Activated T-cell treated with anti-CD3 and anti-CD28 coated beads for 48 hours (primary cell): ENCODE results near the gene AOPEP.

Experiments used
- DNase-seq: peaks from one replicate; pipeline ENCODE4 v3.0.0-alpha.2; 2020; ENCODE audit warnings: low read depth

Gene AOPEP

DNA sequence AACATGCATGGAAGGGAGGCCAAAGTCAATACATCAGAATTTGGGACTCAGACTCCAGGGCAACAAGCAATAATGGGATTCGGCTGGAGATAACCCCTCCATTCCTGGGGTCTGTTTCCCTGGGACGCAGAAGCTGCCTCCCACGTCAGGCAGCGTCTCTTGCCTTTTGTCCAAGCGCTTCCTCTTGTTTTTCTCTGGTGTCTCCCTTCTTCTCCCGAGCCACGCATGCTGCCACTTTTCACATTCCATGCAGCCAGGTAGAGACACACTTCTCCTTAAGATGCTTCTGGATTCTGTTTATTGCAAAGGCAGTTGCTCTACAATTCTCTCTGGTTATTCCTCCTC lies 267.3 kb downstream of the AOPEP start:
- DNase-seq: no peak

DNA sequence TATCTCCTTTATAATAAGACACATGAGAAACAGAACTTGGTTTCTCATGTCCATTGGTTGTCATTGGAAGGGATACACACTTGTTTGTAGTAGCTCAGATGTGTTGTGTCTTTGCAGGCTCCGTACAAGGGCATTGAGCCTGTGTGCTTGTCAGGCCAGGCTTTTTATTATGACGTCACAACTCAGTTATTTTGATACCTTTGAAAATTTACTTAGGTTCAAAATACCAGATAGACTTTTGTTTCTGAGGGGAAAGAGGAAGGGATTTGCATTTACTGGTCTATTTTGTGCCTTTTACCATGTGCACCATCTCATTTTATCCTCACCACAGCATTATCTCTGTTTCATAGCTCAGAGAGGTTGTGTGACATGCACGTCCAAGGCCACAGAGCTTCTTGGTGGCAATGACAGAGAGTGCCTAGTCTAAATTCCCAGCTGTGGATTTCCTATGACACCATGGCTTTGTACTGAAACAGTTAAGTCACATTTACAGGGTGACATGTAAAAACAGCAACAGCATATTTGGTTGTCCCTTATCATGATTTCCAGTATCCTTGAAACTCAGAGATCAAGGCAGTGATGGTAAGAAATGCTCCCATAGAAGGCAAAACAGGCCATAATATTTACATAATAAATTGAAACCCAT lies 268.7 kb downstream of the AOPEP start:
- no peak for DNase-seq

DNA sequence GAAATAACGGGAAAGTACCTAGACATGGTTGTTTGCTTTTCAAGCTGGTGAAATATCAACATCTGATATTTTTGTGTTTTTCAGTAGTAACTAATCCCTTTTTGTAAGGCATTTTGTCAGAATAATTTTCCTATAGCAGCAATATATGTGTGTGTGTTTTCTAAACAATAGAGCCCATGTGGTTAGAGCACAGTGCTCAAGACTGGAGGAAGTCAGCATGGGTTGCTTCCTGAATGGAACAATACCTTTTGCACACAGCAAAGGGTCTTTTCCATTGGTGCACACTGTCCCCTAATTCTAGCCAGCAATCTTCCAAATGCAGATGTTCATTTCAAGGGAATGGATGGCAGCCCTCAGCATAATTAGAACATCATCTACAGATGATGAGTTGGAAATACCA lies 270.1 kb downstream of the AOPEP start:
- no peak for DNase-seq

DNA sequence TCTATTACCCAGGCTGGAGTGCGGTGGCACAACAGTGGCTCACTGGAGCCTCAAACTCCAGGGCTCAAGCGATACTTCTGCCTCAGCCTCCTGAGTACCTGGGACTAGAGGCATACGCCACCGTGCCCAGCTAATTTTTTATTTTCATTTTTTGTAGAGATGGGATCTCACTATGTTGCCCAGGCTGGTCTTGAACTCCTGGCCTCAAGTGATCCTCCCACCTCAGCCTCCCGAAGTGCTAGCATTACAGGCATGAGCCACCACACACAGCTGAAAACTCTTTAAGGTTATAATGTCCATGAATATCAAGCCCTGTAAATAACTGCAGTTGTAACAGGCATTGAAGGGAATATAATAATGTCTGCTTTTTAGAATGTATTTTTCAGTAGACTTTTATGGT lies 271.2 kb downstream of the AOPEP start:
- DNase-seq: no peak

DNA sequence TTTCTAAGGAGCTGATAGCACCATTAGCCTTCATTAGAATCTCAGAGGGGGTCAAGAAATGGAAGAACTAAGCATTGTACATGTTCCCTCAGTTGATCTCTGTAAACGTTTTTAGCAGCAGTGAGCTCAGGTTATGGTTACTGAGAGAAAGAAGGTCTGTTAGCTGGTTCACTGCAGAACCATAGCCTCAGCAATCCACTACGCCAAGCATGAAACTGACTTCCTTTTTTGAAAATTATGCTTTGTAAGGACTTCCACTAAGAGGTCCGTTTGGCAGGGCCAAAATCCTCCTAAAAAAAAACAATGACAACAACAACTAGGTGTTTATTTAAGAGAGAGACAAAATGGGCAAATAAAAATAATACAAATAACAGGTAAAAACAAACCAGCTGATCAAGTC lies 273.3 kb downstream of the AOPEP start:
- no peak for DNase-seq

DNA sequence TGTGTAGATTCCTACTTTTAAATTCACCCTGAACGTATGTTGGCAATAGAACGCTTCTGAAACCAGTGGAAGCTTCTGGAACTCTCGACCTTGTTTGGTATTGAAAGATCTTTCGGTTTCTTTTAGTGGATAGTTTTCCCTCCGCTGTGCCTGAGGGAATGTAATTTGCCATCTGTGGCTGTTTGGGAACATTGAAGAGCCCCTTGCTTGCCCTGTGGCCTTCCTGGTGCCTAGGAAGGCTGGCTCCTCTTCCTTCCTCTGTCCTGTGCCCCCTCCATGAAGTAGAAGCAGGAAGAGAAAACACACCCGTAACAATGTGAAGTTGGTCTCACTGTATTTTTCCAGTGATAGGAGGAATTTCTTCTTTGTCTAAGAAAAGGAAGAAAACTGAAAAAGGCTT lies 274.3 kb downstream of the AOPEP start:
- DNase-seq: no peak

DNA sequence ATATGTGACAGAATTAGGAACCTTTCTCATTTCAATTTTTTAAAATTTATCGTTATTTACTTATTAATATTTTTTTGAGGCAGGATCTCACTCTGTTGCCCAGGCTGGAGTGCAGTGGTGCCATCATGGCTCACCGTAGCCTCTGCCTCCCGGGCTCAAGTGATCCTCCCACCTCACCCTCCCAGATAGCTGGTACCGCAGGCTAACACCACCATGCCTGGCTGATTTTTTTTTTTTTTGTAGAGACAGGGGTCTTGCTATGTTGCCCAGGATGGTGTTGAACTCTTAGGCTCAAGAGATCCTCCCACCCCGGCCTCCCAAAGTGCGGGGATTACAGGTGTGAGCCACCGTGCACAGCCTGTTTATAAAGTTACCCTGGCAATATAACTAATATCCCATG lies 275.2 kb downstream of the AOPEP start:
- no peak for DNase-seq

DNA sequence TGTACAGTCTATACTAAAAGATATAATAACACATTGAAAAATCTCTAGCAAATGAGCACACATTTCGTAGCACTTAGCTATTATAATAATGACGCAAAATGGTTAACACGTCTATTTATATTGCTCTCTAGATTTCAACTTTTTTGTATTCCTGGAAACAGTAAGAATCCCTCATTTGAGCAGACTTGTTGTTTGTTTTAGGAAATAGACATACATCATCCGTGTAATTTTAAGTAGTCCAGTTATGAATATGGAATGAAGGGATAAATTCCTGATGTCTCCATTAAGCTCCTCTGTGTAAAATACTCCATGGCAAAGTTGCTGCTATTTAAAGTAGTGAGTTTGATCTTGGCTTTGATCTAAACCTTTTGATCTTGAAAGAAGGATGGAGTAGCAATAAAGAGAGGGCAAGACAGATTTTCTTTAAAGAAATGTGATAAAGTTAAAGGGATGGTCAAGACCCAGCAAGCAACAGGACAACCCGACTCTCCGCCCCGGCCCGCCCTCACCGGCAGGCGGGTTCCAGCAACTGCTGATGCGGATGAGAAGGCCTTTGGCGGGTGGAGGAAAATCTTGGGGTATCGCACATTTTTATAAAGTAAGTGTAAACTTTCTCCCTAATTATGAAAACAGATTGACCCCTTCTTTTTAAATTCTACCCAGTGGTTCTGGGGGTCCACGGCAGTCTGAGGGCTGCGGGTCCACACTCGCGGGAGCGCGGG lies 277.4 kb downstream of the AOPEP start:
- DNase-seq: no peak

DNA sequence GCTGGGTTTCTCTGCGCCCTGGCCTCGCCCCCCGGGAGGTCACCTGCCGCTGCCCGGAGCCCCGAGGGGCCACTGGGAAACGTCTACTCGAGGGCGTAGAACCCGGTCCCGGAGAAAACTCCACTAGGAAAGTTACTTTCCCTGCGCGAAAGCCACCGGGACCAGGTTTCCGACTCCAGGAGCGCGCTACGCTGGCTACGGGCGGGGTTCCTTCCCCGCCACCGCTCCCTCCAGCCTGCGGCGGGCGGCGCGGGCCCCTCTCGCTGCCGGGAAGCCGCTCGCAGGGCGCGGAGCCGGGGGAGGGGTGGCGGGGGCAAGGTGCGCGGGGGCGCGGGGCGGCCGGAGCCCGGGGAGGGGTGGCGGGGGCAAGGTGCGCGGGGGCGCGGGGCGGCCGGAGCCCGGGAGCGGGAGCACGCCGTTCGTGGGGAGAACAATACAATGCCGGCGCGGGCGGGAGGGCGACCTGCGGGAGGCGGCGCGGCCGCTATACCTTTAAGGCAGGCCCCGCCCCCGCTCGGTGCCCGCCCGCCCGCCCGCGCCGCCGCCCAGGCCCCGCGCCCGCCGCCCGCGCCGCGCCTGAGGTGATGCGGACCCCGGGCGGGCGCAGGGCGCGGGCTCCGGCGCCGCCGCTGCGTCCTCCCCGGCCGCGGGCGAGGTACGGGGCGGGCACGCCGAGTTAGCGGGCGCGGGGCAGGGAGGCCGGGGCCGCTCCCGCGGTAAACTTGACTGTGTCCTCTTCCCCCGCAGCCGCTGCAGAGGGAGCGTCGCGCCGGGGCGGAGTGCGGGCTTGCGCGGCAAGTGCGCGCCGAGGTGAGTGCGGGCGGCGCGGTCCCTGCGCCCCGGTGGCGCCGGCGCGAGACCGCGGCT lies 278.1 kb downstream of the AOPEP start:
- peak; percentile 22 for DNase-seq

DNA sequence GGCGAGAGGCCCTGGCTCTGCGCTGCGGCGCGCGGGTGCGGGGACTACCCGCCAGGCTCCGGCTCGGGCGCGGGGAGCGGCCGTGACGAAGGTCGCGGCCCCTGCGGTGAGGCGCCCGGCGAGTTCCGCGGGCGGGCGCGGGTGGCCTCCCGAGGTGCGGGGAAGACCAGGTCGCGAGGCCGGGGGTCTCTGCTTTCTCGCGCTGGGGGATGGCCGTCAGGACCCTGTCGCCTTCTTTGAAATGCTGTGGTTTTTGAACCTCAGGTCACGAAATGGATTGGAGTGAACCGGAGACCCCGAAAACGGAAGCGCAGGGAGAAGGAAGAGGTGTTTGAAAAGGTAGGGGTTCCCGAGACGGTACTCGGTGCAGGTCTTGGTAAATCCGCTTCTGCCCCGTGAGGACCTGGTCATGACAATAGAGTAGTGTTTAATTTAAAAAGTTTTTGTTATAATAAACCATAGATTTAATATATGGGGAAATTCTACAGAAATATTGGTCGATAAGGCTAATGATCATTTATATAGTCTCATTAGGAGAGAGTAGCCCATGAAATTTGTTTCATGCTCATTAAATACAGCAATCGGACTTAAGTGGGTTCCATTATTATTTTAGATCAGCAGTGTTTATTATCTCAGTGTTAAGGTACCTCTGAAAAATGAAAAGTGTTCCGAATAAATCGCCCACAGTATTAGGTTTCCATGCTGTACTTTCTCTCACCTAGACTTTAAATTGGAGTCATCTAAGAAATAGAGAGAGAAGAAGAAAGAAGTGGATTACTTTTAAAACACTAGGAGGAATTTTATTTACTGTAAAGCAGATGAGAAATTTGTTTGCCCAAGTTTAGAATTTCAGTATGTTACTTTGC lies 279.0 kb downstream of the AOPEP start:
- DNase-seq: no peak

DNA sequence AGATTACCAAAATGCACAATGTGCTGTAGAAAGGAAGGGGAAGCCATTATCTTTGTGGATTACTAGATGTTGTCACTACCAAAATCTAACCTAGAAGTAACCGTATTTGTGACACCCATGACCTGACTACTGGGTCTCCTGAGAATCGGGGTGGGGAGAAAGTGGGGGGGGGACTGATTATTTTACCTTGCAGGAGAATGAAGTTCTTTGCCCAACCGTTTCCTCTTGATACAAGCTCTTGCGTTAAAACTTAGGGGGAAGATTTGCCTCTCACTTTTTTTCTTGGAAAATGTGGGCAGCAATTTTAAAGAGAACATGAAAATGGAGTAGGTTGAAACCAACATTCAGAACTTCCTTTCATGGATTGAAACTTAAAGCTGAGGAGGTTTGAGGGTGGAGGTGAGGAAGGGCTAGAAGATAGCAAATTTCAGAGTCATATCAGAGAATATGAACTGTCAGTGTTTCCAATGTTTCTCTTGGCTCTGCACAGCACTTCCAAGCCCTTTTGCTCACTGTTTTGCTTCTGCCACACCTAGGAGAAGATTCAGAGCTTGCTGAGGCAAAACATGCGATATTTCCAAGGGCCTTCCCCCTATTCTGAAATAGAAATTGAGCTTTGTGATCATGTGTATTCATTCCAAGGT lies 280.8 kb downstream of the AOPEP start:
- DNase-seq: no peak

DNA sequence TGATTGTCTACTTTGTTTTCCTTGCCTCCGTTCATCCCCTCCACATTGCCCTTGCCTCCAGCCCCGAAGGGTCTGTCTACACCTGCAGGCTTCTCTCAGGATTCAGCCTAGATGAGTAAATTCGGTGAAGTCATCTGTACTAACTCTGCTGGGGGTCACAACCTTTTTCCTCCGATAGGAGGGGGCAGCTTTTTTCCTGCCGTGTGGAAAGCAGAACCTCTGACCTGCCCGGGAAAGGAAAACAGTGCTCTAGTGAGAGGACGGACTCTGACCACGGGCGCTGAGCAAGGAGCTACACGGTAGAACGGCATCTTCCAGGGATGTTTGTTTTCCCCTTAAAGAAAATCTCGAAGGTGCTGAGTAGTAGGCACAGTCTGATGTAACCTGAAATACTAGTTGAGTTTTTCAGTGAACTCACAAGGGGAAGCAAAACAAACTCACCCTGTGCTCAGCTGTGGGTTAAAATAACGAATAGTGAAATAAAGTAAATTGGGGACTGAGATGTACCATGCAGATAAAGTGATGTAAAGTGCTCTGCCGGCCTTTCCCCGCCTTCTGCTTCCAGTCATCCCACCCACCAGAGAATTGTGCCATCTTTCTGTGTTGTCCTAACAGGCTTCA lies 281.8 kb downstream of the AOPEP start:
- no peak for DNase-seq

DNA sequence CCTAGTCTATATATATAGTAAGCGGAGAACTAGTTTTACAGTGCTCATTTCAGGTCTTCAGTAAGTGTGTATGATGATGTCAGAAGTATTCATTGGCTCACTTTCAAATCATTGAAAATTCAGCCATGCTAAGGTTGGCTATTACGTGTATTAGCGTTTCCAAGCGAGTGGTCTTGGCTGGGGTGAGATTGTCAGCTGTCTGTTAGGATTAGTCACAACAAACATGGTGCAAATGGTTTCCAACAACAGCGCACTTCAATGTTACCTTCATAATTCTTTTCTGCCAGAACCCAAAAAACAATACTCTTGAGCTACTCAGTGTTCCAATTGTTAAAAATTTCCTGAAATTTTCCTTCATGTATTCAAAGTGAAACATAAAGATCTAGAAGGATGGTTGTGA lies 283.0 kb downstream of the AOPEP start:
- no peak for DNase-seq

DNA sequence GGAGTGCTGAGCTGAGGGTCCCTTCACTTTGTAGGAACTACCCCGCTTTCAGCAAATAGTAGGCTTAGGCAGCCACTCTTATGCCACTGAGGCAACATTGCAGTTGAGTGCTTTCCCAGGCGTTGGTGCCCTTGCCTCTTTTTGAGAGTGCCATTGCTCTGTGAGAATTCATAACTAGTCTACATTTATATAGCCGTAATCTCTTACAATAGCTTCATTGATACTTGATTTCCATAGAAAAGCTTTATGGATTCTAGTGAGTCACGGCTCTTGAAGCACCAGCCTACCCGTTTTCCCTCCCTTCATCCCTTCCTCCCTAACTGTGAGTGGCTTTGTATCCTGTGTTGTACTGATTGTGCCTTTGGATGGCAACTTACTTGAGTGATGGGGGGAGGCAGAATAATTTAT lies 283.9 kb downstream of the AOPEP start:
- DNase-seq: no peak

DNA sequence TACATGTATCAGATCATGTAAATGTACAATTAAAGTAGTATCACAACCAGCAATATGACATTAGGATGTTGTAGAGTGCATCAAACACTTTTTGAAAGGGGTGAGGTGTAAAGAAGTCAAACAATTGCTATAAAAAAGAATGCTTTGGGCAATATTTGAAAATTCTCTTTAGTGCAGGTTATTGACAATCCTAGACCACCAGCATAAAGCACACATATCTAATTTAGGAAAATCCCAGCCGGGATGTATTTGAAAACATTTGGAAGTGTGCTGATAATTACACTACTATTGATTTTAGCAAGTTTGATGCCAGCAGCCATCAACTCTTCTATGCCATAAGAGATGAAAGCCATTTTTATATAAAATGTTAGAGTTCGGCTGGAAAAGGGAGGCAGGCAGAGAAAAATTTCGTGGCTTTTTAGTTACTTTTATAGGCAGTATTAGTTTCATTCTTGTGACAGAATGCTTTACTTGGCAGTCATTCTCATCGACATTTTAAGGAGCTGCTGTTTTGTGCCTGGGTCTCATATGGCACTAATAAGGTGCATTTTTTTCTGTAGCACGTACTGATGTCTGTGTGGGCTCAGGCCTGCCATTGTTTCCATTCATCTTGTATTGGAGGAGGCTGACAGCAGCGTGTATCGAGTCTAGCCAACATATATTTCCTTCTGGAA lies 285.7 kb downstream of the AOPEP start:
- no peak for DNase-seq

DNA sequence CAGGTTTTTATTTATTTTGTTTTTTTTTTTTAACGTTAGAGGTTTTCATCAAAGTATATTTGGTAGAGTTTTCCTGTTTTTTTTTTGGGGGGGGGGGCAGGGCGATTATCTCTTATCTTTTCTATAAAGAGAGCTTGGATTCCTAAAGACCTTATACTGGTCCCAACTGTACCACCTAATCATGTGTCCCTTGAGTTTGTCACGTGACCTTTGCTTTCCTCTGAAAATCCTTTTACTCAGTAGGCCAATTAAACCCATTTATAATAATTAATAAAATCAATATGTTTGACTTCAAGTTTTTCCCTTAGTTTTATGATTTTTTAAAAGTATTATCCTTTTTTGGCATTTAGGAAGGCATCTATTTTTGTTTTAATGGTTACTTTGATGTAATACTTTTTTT lies 286.4 kb downstream of the AOPEP start:
- no peak for DNase-seq

DNA sequence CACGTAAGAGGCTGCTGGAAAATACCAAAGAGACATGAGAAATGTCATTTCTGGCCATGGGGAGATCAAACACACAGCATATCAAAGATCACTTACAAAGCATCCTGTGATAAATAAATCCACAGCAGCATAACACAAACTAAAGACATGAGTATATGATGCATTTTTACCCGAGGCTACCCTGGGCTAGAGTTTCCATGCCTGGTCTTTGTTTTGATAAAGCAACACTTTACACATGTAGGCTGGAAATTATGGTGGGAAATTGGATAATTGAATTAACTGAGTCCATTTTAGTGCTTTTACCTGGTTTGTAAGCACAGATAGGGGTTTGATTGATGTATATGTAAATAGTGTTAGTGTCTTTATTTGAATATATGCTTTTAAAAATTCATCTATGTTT lies 288.4 kb downstream of the AOPEP start:
- no peak for DNase-seq

DNA sequence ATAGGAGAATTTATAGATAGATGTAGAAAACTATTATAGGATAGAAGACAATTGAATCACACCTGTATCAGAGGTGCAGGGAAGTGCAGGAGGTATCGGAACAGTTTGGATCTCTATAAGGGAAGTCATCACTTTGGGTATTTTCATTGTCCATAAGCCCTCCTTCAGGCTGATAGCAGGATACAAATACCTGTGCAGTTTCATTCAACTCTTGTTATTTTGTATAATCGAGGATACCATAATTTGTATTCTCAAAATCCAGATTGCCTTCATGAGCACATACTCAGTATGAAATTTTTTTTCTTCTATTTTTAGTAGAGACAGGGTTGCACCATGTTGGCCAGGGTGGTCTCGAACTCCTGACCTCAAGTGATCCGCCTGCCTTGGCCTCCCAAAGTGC lies 289.1 kb downstream of the AOPEP start:
- DNase-seq: no peak

DNA sequence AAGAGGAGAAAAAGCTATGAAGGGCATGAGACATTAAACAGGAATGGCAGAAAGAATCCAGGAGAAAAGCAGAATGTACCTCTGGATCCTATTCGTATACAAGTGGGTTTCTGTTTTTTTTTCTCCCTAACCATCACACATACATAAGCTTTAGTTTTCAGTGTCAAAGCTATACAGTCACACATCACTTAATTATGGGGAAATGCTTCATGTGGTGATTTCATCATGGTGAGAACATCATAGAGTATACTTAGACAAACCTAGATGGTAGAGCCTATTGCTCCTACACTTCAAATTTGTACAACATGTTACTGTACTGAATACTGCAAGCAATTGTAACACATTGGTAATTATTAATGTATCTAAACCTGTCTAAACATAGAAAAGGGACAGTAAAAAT lies 290.6 kb downstream of the AOPEP start:
- DNase-seq: no peak

DNA sequence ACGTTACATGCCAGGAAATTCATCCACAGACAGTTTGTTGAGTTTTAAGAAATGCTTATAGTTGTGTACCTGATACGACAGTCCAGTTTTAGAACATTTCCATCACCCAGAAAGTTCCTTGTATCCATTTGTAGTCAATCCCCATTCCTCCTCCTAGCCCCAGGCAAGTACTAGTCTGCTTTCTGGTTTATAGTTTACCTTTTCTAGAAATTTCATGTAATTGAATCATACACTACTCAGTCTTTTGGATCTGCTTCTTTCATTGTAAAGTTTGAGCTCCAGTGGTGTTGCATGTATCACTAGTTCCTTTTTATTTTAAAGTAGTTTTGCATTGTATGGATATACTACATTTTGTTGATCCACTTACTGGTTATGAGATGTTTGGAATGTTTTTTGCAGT lies 291.2 kb downstream of the AOPEP start:
- no peak for DNase-seq
